HEK293 (cell line): ENCODE data around the gene KIAA0319L.

Experiments
- FEZF1 ChIP-seq: fragments of 450-650 bp; formaldehyde crosslinking; IDR thresholded peaks from 2 replicates; pipeline ENCODE4 v1.5.1; 2016; ENCODE audit warnings: missing biosample characterization, missing genetic modification characterization
- GLIS2 ChIP-seq: fragments of 450-650 bp; formaldehyde crosslinking; IDR thresholded peaks from 2 replicates; pipeline ENCODE4 v1.5.1; 2016; ENCODE audit warnings: missing biosample characterization, missing genetic modification characterization
- KLF8 ChIP-seq: fragments of 450-650 bp; formaldehyde crosslinking; IDR thresholded peaks from 2 replicates; pipeline ENCODE4 v1.5.1; 2016; ENCODE audit warnings: missing biosample characterization, missing genetic modification characterization
- MZF1 ChIP-seq: fragments of 450-650 bp; formaldehyde crosslinking; IDR thresholded peaks from 2 replicates; pipeline ENCODE4 v1.5.1; 2017; ENCODE audit warnings: missing biosample characterization, missing genetic modification characterization, borderline replicate concordance
- OVOL3 ChIP-seq: fragments of 450-650 bp; formaldehyde crosslinking; IDR thresholded peaks from 2 replicates; pipeline ENCODE4 v1.5.1; 2016; ENCODE audit warnings: missing biosample characterization, missing genetic modification characterization
- SP3 ChIP-seq: fragments of 450-650 bp; formaldehyde crosslinking; IDR thresholded peaks from 2 replicates; pipeline ENCODE4 v1.5.1; 2016; ENCODE audit warnings: missing biosample characterization, missing genetic modification characterization
- SP7 ChIP-seq: fragments of 450-650 bp; formaldehyde crosslinking; IDR thresholded peaks from 2 replicates; pipeline ENCODE4 v1.5.1; 2016; ENCODE audit warnings: missing biosample characterization, missing genetic modification characterization
- ZBTB1 ChIP-seq: fragments of 450-650 bp; formaldehyde crosslinking; IDR thresholded peaks from 2 replicates; pipeline ENCODE4 v1.5.1; 2016; ENCODE audit warnings: missing biosample characterization, missing genetic modification characterization
- ZFP69B ChIP-seq: fragments of 450-650 bp; formaldehyde crosslinking; IDR thresholded peaks from 2 replicates; pipeline ENCODE4 v1.5.1; 2016; ENCODE audit warnings: missing biosample characterization, missing genetic modification characterization
- ZNF184 ChIP-seq: fragments of 450-650 bp; IDR thresholded peaks from 2 replicates; pipeline ENCODE4 v1.5.1; 2018; ENCODE audit warnings: missing biosample characterization, mild to moderate bottlenecking, missing genetic modification characterization
- ZNF239 ChIP-seq: fragments of 450-650 bp; formaldehyde crosslinking; IDR thresholded peaks from 2 replicates; pipeline ENCODE4 v1.5.1; 2016; ENCODE audit warnings: missing biosample characterization, missing genetic modification characterization
- ZNF404 ChIP-seq: fragments of 450-650 bp; formaldehyde crosslinking; IDR thresholded peaks from 2 replicates; pipeline ENCODE4 v1.5.1; 2017; ENCODE audit warnings: missing biosample characterization, missing genetic modification characterization
- ZSCAN16 ChIP-seq: fragments of 450-650 bp; formaldehyde crosslinking; IDR thresholded peaks from 2 replicates; pipeline ENCODE4 v1.5.1; 2016; ENCODE audit warnings: missing biosample characterization, missing genetic modification characterization
- TF ChIP-seq, protein P1 (sequence below): fragments of 450-650 bp; formaldehyde crosslinking; IDR thresholded peaks from 2 replicates; pipeline ENCODE4 v1.5.1; 2016; ENCODE audit warnings: missing biosample characterization, missing genetic modification characterization, low read depth
- TF ChIP-seq, protein P2 (sequence below): fragments of 450-650 bp; formaldehyde crosslinking; IDR thresholded peaks from 2 replicates; pipeline ENCODE4 v1.5.1; 2016; ENCODE audit warnings: missing biosample characterization, missing genetic modification characterization, borderline replicate concordance
- TF ChIP-seq, protein P3 (sequence below): fragments of 450-650 bp; formaldehyde crosslinking; IDR thresholded peaks from 2 replicates; pipeline ENCODE4 v1.5.1; 2016; ENCODE audit warnings: missing biosample characterization, missing genetic modification characterization
- TF ChIP-seq, protein P4 (sequence below): fragments of 450-650 bp; formaldehyde crosslinking; IDR thresholded peaks from 2 replicates; pipeline ENCODE4 v1.5.1; 2016; ENCODE audit warnings: missing biosample characterization, missing genetic modification characterization
- TF ChIP-seq, protein P5 (sequence below): fragments of 450-650 bp; formaldehyde crosslinking; IDR thresholded peaks from 2 replicates; pipeline ENCODE4 v1.5.1; 2017; ENCODE audit warnings: missing biosample characterization, missing genetic modification characterization
- TF ChIP-seq, protein P6 (sequence below): fragments of 450-650 bp; formaldehyde crosslinking; IDR thresholded peaks from 2 replicates; pipeline ENCODE4 v1.5.1; 2016; ENCODE audit warnings: missing biosample characterization, missing genetic modification characterization
- TF ChIP-seq, protein P7 (sequence below): fragments of 450-650 bp; formaldehyde crosslinking; IDR thresholded peaks from 2 replicates; pipeline ENCODE4 v1.5.1; 2016; ENCODE audit warnings: missing biosample characterization, missing genetic modification characterization
- TF ChIP-seq, protein P8 (sequence below): fragments of 450-650 bp; formaldehyde crosslinking; IDR thresholded peaks from 2 replicates; pipeline ENCODE4 v1.5.1; 2016; ENCODE audit warnings: missing biosample characterization, missing genetic modification characterization, borderline replicate concordance

Gene KIAA0319L

DNA sequence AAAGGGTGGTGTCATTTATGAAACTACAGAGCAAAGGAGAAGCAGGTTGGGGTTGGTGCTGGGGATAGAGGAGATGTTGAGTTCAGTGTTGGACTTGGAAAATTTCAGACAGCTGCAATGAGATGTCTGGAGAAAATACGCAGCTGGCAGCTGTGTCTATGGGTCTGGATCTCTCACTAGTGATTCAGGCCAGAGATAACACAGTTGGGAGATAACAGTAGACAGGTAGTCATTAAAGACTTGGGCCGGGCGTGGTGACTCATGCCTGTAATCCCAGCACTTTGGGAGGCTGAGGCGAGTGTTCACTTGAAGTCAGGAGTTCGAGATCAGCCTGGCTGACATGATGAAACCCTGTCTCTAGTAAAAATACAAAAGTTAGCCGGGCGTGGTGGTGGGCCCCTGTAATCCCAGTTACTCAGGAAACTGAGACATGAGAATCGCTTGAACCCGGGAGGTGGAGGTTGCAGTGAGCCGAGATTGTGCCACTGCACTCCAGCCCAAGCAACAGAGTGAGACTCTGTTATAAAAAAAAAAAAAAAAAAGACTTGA lies 13.5 kb upstream of the KIAA0319L start (continued):
- TF ChIP-seq, protein P1, sequence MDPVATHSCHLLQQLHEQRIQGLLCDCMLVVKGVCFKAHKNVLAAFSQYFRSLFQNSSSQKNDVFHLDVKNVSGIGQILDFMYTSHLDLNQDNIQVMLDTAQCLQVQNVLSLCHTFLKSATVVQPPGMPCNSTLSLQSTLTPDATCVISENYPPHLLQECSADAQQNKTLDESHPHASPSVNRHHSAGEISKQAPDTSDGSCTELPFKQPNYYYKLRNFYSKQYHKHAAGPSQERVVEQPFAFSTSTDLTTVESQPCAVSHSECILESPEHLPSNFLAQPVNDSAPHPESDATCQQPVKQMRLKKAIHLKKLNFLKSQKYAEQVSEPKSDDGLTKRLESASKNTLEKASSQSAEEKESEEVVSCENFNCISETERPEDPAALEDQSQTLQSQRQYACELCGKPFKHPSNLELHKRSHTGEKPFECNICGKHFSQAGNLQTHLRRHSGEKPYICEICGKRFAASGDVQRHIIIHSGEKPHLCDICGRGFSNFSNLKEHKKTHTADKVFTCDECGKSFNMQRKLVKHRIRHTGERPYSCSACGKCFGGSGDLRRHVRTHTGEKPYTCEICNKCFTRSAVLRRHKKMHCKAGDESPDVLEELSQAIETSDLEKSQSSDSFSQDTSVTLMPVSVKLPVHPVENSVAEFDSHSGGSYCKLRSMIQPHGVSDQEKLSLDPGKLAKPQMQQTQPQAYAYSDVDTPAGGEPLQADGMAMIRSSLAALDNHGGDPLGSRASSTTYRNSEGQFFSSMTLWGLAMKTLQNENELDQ (tag by site-specific recombination): no peak
- TF ChIP-seq OVOL3 (tag by site-specific recombination): no peak
- TF ChIP-seq KLF8 (tag by site-specific recombination): 0 out of 2 replicates have a peak, but pooled peaks have one; percentile 24
- TF ChIP-seq ZNF184: no peak
- peak; percentile 64 for TF ChIP-seq FEZF1 (tag by site-specific recombination)
- TF ChIP-seq ZSCAN16 (tag by site-specific recombination): no peak
- no peak for TF ChIP-seq MZF1
- TF ChIP-seq, protein P2, sequence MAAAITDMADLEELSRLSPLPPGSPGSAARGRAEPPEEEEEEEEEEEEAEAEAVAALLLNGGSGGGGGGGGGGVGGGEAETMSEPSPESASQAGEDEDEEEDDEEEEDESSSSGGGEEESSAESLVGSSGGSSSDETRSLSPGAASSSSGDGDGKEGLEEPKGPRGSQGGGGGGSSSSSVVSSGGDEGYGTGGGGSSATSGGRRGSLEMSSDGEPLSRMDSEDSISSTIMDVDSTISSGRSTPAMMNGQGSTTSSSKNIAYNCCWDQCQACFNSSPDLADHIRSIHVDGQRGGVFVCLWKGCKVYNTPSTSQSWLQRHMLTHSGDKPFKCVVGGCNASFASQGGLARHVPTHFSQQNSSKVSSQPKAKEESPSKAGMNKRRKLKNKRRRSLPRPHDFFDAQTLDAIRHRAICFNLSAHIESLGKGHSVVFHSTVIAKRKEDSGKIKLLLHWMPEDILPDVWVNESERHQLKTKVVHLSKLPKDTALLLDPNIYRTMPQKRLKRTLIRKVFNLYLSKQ: no peak
- TF ChIP-seq, protein P3, sequence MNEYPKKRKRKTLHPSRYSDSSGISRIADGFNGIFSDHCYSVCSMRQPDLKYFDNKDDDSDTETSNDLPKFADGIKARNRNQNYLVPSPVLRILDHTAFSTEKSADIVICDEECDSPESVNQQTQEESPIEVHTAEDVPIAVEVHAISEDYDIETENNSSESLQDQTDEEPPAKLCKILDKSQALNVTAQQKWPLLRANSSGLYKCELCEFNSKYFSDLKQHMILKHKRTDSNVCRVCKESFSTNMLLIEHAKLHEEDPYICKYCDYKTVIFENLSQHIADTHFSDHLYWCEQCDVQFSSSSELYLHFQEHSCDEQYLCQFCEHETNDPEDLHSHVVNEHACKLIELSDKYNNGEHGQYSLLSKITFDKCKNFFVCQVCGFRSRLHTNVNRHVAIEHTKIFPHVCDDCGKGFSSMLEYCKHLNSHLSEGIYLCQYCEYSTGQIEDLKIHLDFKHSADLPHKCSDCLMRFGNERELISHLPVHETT (tag by site-specific recombination): 0 out of 2 replicates have a peak, but pooled peaks have one; percentile 39
- TF ChIP-seq ZFP69B: 0 out of 2 replicates have a peak, but pooled peaks have one; percentile 17
- TF ChIP-seq, protein P4, sequence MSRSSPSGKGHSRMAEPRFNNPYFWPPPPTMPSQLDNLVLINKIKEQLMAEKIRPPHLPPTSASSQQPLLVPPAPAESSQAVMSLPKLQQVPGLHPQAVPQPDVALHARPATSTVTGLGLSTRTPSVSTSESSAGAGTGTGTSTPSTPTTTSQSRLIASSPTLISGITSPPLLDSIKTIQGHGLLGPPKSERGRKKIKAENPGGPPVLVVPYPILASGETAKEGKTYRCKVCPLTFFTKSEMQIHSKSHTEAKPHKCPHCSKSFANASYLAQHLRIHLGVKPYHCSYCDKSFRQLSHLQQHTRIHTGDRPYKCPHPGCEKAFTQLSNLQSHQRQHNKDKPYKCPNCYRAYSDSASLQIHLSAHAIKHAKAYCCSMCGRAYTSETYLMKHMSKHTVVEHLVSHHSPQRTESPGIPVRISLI (tag by site-specific recombination): 0 out of 2 replicates have a peak, but pooled peaks have one; percentile 34
- TF ChIP-seq, protein P5, sequence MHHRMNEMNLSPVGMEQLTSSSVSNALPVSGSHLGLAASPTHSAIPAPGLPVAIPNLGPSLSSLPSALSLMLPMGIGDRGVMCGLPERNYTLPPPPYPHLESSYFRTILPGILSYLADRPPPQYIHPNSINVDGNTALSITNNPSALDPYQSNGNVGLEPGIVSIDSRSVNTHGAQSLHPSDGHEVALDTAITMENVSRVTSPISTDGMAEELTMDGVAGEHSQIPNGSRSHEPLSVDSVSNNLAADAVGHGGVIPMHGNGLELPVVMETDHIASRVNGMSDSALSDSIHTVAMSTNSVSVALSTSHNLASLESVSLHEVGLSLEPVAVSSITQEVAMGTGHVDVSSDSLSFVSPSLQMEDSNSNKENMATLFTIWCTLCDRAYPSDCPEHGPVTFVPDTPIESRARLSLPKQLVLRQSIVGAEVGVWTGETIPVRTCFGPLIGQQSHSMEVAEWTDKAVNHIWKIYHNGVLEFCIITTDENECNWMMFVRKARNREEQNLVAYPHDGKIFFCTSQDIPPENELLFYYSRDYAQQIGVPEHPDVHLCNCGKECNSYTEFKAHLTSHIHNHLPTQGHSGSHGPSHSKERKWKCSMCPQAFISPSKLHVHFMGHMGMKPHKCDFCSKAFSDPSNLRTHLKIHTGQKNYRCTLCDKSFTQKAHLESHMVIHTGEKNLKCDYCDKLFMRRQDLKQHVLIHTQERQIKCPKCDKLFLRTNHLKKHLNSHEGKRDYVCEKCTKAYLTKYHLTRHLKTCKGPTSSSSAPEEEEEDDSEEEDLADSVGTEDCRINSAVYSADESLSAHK (tag by site-specific recombination): no peak
- peak; percentile 93 for TF ChIP-seq SP7 (tag by site-specific recombination)
- TF ChIP-seq, protein P6, sequence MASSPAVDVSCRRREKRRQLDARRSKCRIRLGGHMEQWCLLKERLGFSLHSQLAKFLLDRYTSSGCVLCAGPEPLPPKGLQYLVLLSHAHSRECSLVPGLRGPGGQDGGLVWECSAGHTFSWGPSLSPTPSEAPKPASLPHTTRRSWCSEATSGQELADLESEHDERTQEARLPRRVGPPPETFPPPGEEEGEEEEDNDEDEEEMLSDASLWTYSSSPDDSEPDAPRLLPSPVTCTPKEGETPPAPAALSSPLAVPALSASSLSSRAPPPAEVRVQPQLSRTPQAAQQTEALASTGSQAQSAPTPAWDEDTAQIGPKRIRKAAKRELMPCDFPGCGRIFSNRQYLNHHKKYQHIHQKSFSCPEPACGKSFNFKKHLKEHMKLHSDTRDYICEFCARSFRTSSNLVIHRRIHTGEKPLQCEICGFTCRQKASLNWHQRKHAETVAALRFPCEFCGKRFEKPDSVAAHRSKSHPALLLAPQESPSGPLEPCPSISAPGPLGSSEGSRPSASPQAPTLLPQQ (tag by site-specific recombination): 0 out of 2 replicates have a peak, but pooled peaks have one; percentile 24
- TF ChIP-seq, protein P7, sequence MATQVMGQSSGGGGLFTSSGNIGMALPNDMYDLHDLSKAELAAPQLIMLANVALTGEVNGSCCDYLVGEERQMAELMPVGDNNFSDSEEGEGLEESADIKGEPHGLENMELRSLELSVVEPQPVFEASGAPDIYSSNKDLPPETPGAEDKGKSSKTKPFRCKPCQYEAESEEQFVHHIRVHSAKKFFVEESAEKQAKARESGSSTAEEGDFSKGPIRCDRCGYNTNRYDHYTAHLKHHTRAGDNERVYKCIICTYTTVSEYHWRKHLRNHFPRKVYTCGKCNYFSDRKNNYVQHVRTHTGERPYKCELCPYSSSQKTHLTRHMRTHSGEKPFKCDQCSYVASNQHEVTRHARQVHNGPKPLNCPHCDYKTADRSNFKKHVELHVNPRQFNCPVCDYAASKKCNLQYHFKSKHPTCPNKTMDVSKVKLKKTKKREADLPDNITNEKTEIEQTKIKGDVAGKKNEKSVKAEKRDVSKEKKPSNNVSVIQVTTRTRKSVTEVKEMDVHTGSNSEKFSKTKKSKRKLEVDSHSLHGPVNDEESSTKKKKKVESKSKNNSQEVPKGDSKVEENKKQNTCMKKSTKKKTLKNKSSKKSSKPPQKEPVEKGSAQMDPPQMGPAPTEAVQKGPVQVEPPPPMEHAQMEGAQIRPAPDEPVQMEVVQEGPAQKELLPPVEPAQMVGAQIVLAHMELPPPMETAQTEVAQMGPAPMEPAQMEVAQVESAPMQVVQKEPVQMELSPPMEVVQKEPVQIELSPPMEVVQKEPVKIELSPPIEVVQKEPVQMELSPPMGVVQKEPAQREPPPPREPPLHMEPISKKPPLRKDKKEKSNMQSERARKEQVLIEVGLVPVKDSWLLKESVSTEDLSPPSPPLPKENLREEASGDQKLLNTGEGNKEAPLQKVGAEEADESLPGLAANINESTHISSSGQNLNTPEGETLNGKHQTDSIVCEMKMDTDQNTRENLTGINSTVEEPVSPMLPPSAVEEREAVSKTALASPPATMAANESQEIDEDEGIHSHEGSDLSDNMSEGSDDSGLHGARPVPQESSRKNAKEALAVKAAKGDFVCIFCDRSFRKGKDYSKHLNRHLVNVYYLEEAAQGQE (tag by site-specific recombination): no peak
- TF ChIP-seq, protein P8, sequence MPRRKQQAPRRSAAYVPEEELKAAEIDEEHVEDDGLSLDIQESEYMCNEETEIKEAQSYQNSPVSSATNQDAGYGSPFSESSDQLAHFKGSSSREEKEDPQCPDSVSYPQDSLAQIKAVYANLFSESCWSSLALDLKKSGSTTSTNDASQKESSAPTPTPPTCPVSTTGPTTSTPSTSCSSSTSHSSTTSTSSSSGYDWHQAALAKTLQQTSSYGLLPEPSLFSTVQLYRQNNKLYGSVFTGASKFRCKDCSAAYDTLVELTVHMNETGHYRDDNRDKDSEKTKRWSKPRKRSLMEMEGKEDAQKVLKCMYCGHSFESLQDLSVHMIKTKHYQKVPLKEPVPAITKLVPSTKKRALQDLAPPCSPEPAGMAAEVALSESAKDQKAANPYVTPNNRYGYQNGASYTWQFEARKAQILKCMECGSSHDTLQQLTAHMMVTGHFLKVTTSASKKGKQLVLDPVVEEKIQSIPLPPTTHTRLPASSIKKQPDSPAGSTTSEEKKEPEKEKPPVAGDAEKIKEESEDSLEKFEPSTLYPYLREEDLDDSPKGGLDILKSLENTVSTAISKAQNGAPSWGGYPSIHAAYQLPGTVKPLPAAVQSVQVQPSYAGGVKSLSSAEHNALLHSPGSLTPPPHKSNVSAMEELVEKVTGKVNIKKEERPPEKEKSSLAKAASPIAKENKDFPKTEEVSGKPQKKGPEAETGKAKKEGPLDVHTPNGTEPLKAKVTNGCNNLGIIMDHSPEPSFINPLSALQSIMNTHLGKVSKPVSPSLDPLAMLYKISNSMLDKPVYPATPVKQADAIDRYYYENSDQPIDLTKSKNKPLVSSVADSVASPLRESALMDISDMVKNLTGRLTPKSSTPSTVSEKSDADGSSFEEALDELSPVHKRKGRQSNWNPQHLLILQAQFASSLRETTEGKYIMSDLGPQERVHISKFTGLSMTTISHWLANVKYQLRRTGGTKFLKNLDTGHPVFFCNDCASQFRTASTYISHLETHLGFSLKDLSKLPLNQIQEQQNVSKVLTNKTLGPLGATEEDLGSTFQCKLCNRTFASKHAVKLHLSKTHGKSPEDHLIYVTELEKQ (tag by site-specific recombination): no peak
- no peak for TF ChIP-seq GLIS2 (tag by site-specific recombination)
- 0 out of 2 replicates have a peak, but pooled peaks have one; percentile 10 for TF ChIP-seq SP3 (tag by site-specific recombination)
- no peak for TF ChIP-seq ZNF404 (tag by site-specific recombination)
- no peak for TF ChIP-seq ZBTB1 (tag by site-specific recombination)
- TF ChIP-seq ZNF239: no peak
